ENCODE data around the gene MYO10.

DNA sequence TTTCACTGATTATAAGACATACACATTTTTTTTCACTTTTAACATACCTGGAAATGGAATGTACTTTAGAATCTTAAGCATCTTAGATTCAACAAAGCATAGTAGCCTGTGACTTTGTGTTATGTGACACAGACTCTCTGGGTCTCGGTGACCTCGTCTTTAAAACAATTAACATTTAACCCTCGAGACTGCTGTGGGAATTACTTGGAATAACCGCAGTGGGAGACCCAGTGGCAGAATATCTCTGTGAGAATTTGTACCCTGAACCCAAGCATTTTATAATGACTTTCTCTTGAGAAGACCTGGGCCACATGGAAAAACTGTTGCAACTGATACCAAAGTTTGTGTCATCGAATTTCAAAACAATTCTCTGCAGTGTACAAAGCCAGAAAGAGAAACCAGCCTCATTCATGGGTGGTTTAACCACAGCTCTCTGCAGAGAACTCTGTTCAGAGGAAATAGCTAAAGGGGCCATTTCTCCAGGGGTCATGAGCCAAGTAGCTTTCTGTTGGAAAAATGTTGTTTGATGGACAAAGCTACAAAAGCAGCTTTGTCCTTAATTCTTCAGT is 309.3 kb downstream of the MYO10 start:
- TF ChIP-seq, protein P1, sequence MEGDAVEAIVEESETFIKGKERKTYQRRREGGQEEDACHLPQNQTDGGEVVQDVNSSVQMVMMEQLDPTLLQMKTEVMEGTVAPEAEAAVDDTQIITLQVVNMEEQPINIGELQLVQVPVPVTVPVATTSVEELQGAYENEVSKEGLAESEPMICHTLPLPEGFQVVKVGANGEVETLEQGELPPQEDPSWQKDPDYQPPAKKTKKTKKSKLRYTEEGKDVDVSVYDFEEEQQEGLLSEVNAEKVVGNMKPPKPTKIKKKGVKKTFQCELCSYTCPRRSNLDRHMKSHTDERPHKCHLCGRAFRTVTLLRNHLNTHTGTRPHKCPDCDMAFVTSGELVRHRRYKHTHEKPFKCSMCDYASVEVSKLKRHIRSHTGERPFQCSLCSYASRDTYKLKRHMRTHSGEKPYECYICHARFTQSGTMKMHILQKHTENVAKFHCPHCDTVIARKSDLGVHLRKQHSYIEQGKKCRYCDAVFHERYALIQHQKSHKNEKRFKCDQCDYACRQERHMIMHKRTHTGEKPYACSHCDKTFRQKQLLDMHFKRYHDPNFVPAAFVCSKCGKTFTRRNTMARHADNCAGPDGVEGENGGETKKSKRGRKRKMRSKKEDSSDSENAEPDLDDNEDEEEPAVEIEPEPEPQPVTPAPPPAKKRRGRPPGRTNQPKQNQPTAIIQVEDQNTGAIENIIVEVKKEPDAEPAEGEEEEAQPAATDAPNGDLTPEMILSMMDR (IDR thresholded peaks at IDR 0.05; ENCODE audit: insufficient read depth, low read depth, low read length), result no peak
- no peak for TF ChIP-seq EZH2 (IDR thresholded peaks at IDR 0.05; ENCODE audit: insufficient read depth, low read length)
